T-cell (primary cell): ENCODE measurements around the gene RRAD. TPM values are rescaled to one million over a fixed set of nuclear protein-coding genes. Genes with fewer than 3 reads are reported as not detected.
A peak's percentile ranks its signal among the peaks of the same experiment; 100 is the strongest.

Experiments used
- ATAC-seq, 4 experiments: fragments of 200-7000 bp in 3 of 4; fragments of 150-1000 bp in 1 of 4; cut with Tn5 transposase; replicated peaks in 1 of 4; 1 replicate in 3 of 4; 2 replicates in 1 of 4; pipeline ENCODE4 v1.10.0; 2021; ENCODE audit warnings: moderate library complexity in 3 of 4, mild to moderate bottlenecking in 2 of 4, moderate number of reproducible peaks in 1 of 4
- CTCF ChIA-PET, 2 donors: fragments of 300-600 bp; sonication (Branson Sonifier 250); formaldehyde crosslinking; loops; one replicate each; lab custom pipeline; 2022; ENCODE audit warnings: antibody characterized with exemption in 2 of 2; lab: Charles Lee
- POLR2A ChIA-PET, 2 donors: fragments of 300-600 bp; sonication (Branson Sonifier 250); formaldehyde crosslinking; loops; one replicate each; lab custom pipeline; 2022; ENCODE audit warnings: antibody characterized with exemption in 2 of 2; lab: Charles Lee
- DNase-seq, 35 experiments: peaks; one replicate each; pipeline versions ENCODE4 v3.0.0 to v3.0.0-alpha.2; 2013 to 2023
- H3K27ac ChIP-seq: one replicate; pipeline ENCODE4 v1.5.1; 2013; ENCODE audit warnings: low read length
- H3K27me3 ChIP-seq, 2 experiments: replicated peaks in 1 of 2; 1 replicate in 1 of 2; 2 replicates in 1 of 2; pipeline versions ENCODE4 v1.6.1 to v1.7.0; 2013; ENCODE audit warnings: low read length in 1 of 2, mixed read lengths in 1 of 2; ENCODE audit not compliant: control insufficient read depth in 2 of 2, insufficient read depth in 2 of 2; ENCODE audit errors: extremely low read depth in 1 of 2
- H3K36me3 ChIP-seq, 2 donors: 1 replicate in 1 of 2; 2 replicates in 1 of 2; pipeline versions ENCODE4 v1.6.1 to v1.7.0; 2013; ENCODE audit warnings: low read length in 1 of 2; ENCODE audit not compliant: control insufficient read depth in 2 of 2, insufficient read depth in 1 of 2; ENCODE audit errors: extremely low read depth in 1 of 2
- H3K4me1 ChIP-seq, 2 experiments: 1 replicate in 1 of 2; 2 replicates in 1 of 2; pipeline versions ENCODE4 v1.6.1 to v1.7.0; 2013; ENCODE audit warnings: low read length in 2 of 2, mixed read lengths in 1 of 2; ENCODE audit not compliant: insufficient read depth in 2 of 2, control insufficient read depth in 1 of 2; ENCODE audit errors: extremely low read depth in 1 of 2
- H3K4me3 ChIP-seq, 2 donors: 1 replicate in 1 of 2; 2 replicates in 1 of 2; pipeline versions ENCODE4 v1.5.1 to v1.7.0; 2013; ENCODE audit warnings: mild to moderate bottlenecking in 2 of 2, low read length in 1 of 2, moderate library complexity in 1 of 2; ENCODE audit not compliant: control insufficient read depth in 1 of 2; ENCODE audit errors: extremely low read depth in 1 of 2
- H3K9me3 ChIP-seq: 2 replicates; pipeline ENCODE4 v1.7.0; 2013
- H3K27ac Mint-ChIP-seq, 2 donors: one replicate each; pipeline ENCODE4 v1.8.0; 2020 to 2021; ENCODE audit warnings: mild to moderate bottlenecking in 2 of 2, mixed read lengths in 2 of 2
- H3K27me3 Mint-ChIP-seq, 2 donors: one replicate each; pipeline ENCODE4 v1.8.0; 2021 to 2022; ENCODE audit warnings: mixed read lengths in 2 of 2
- H3K36me3 Mint-ChIP-seq: one replicate; pipeline ENCODE4 v1.8.0; 2021; ENCODE audit warnings: mixed read lengths
- H3K4me1 Mint-ChIP-seq, 3 donors: one replicate each; pipeline ENCODE4 v1.8.0; 2020 to 2022; ENCODE audit warnings: mixed read lengths in 3 of 3, mild to moderate bottlenecking in 1 of 3
- H3K4me3 Mint-ChIP-seq, 3 donors: one replicate each; pipeline ENCODE4 v1.8.0; 2020 to 2022; ENCODE audit warnings: mild to moderate bottlenecking in 3 of 3, mixed read lengths in 3 of 3, moderate library complexity in 3 of 3
- H3K9me3 Mint-ChIP-seq, 3 donors: one replicate each; pipeline ENCODE4 v1.8.0; 2020 to 2022; ENCODE audit warnings: mixed read lengths in 3 of 3
- WGBS: methylation state at CpG from one replicate; pipeline ENCODE4 v1.1.5; 2013; ENCODE audit warnings: missing lambda C conversion rate; ENCODE audit not compliant: insufficient coverage; 5-methylcytosine and 5-hydroxymethylcytosine counted together
- total RNA-seq, 35 experiments: library from RNA in 6 of 35; stranded (reverse) in 6 of 35; fragments of 120-200 nt in 1 of 35; gene quantifications; one replicate each; pipeline versions ENCODE4 v1.2.1 to v1.2.4 and lab custom pipeline; 2013 to 2026

The RRAD gene
- total RNA-seq, 5 donors from 2014 or later (not counting 1 experiment from before 2014, with no cell fraction given): 0.28 to 1.1 (median 0.53) TPM; not detected in 1

- peaks cover 0 to 9% of the 10 kb centered on the region in 2 experiments for H3K4me1 ChIP-seq
- H3K4me3 Mint-ChIP-seq: no peak overlapping the region
- no peak overlapping the region for H3K4me3 ChIP-seq
- H3K36me3 ChIP-seq: no peaks in the 10 kb centered on the region
- no peak overlapping the region for H3K27ac ChIP-seq
- WGBS: 84% methylated on average over 3 of the region's 3 CpGs
- no peaks in the 10 kb centered on the region for H3K36me3 Mint-ChIP-seq
- H3K27me3 ChIP-seq: peaks cover 0 to 11% of the 10 kb centered on the region in 2 experiments
- H3K9me3 ChIP-seq: no peaks in the 10 kb centered on the region
- ChIA-PET CTCF (no interaction called here), POLR2A (no interaction called here)
- no peak for DNase-seq
- H3K4me1 Mint-ChIP-seq: peaks cover 8 to 11% (median 10%) of the 10 kb centered on the region in 3 donors
- H3K27me3 Mint-ChIP-seq: no peaks in the 10 kb centered on the region
- ATAC-seq: no peak
- no peaks in the 10 kb centered on the region for H3K9me3 Mint-ChIP-seq
- H3K27ac Mint-ChIP-seq: no peak overlapping the region
Measured at GRCh38 chr16:66908116-66908515, 17.2 kb downstream of the RRAD start.

GRCh38 chr16:66906916-66907836 is 18.2 kb downstream of the RRAD start:
- no peaks in the 10 kb centered on the region for H3K9me3 Mint-ChIP-seq
- Histone ChIP-seq H3K27ac (no peak overlapping the region), H3K4me3 (no peak overlapping the region), H3K36me3 (no peaks in the 10 kb centered on the region), H3K27me3 (peaks cover 0 to 6% of the 10 kb centered on the region in 2 experiments), H3K9me3 (no peaks in the 10 kb centered on the region), H3K4me1 (peaks cover 0 to 9% of the 10 kb centered on the region in 2 experiments)
- ChIA-PET POLR2A (no interaction called here), CTCF (interaction anchor here in 1 of 2 donors (0.6 kb wide), 1 partner anchor 525 kb away, joined by 5 read pairs; no protein-coding TSS in a partner anchor)
- WGBS: 70% methylated on average over 4 of the region's 7 CpGs
- no peaks in the 10 kb centered on the region for H3K36me3 Mint-ChIP-seq
- no peak overlapping the region for H3K27ac Mint-ChIP-seq
- H3K27me3 Mint-ChIP-seq: no peaks in the 10 kb centered on the region
- ATAC-seq (no peak), DNase-seq (no peak)
- H3K4me1 Mint-ChIP-seq: peaks cover 8 to 11% (median 10%) of the 10 kb centered on the region in 3 donors
- H3K4me3 Mint-ChIP-seq: no peak overlapping the region

DNA sequence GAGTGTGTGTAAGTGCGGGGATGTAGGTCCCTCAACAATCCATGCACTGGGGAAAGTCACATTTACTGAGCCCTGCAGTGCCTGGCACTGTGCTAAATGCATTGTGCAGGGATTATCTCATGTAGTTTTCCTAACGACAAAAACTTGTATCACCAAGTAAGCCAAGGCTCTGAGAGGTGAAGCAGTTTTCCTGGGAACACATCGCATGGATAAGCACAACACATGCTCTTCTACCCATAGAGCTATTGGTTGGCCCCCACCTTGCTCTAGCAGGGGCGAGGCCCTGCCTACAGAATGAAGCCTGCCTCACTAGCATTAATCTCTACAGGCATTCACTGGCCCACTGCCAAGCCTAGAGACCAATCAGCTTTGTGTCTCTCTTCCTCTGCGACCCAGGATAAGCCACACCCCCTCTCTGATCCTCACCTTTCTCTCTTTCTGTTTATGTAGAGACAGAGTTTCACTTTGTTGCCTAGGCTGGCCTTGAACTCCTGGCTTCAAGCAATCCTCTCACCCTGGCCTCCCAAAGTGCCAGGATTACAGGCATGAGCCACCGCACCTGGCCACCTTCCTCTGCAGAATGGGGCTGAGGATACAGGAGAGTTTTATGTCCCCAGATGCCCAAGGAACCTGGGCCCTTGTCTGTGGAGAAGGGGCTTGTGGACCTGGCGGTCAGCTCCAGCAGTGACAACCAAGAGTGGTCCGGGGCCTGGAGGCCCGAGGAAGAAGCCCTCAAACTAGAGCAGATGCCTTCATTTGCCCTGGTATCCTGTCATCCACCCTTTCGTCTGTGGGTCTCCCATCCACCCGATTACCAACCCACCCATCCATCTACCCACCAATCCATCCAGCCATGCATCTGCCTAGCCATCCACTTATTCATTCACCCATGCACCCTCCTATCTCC is 19.4 kb downstream of the RRAD start:
- Histone ChIP-seq H3K27ac (no peak overlapping the region), H3K36me3 (no peaks in the 10 kb centered on the region), H3K4me1 (peaks cover 0 to 9% of the 10 kb centered on the region in 2 experiments), H3K4me3 (no peak overlapping the region), H3K9me3 (no peaks in the 10 kb centered on the region), H3K27me3 (no peaks in the 10 kb centered on the region)
- 83% methylated on average over 6 of the region's 11 CpGs for WGBS
- ChIA-PET POLR2A (no interaction called here), CTCF (interaction anchor here in 1 of 2 donors (0.6 kb wide), 2 partner anchors 122 to 526 kb away, joined by 3 to 5 read pairs; no protein-coding TSS in a partner anchor)
- no peaks in the 10 kb centered on the region for H3K9me3 Mint-ChIP-seq
- peaks cover 8 to 11% (median 10%) of the 10 kb centered on the region in 3 donors for H3K4me1 Mint-ChIP-seq
- peak overlapping the region in 1 of 2 donors; percentile 7 for H3K27ac Mint-ChIP-seq
- DNase-seq (peak in 30 of 35 experiments; percentile 16 to 54 (median 28)), ATAC-seq (peak; percentile 40 to 84 (median 52))
- no peaks in the 10 kb centered on the region for H3K27me3 Mint-ChIP-seq
- H3K36me3 Mint-ChIP-seq: no peaks in the 10 kb centered on the region
- peak overlapping the region in 1 of 3 donors; percentile 1 for H3K4me3 Mint-ChIP-seq

DNA sequence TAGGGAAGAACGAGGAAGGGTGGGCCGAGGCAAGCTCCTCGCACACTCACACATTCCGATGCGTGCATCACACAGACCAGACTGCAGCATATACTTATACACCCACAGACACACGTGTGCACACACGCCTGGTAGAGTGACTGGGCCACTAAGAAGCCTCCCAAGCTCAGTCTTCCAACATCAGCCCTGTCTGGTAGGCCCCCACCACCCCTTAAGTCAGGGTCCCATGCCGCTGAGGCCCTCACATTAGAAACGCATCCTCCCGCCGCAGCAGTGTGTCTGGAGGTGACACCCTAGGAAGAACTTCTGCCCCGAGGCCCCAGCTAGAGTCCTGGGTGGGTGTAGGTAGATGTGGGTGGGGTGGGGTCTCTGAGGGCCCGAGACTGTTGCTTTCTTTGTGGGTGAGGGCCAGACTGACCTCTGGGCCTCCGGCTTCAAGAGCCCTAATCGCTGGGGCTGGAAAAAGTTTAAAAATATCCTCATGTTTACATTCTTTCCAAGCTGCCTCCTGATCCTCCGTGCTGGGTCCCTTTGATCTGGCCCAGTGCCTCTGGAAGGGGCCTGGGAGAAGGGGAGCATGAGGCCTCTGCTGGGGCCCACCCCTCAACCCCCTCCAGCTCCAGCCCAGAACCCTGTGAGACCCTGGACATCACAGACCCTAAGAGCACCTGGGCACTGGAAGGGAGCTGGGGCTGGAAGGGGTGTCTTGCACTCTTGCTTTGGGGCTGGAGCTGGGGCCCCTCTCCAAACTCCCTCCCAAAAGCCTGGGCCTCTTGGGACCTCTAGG is 20.3 kb downstream of the RRAD start:
- H3K27me3 ChIP-seq: no peaks in the 10 kb centered on the region
- DNase-seq (no peak), ATAC-seq (no peak)
- Mint-ChIP-seq H3K4me1 (peaks cover 8 to 11% (median 10%) of the 10 kb centered on the region in 3 donors), H3K27ac (no peak overlapping the region), H3K9me3 (no peaks in the 10 kb centered on the region), H3K4me3 (no peak overlapping the region), H3K27me3 (no peaks in the 10 kb centered on the region), H3K36me3 (no peaks in the 10 kb centered on the region)
- no peaks in the 10 kb centered on the region for H3K36me3 ChIP-seq
- no peaks in the 10 kb centered on the region for H3K9me3 ChIP-seq
- 83% methylated on average over 7 of the region's 16 CpGs for WGBS
- H3K4me1 ChIP-seq: peaks cover 0 to 9% of the 10 kb centered on the region in 2 experiments
- ChIA-PET CTCF (interaction anchor here in 1 of 2 donors (0.6 kb wide), 1 partner anchor 123 kb away, joined by 3 read pairs; no protein-coding TSS in a partner anchor), POLR2A (interaction anchor here in 1 of 2 donors (0.6 kb wide), 1 partner anchor 511 kb away, joined by 3 read pairs; the partner anchor contains the start of gene ZDHHC1)
- H3K27ac ChIP-seq: no peak overlapping the region
- H3K4me3 ChIP-seq: no peak overlapping the region

DNA sequence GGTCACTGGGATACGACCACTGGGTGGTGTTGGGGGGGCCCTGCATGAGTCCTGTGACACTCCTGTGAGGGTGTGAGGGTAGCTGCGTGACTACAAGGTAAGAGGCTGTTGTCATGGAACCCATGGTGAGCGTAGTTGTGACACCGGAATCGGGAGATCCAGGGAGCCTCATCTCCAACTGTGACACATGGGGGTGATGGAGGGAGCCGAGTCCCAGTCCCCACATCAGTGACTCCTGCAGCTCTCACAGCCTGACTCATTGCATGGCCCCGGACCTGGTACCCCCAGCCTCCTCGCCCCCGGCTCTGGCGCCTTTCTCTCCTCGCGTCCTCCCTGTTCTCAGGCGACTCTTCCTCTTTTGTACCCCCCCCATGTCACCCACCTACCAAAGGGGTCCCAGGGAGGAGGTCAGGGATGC is 20.9 kb downstream of the RRAD start:
- Mint-ChIP-seq H3K4me1 (peaks cover 8 to 11% (median 10%) of the 10 kb centered on the region in 3 donors), H3K9me3 (no peaks in the 10 kb centered on the region), H3K36me3 (no peaks in the 10 kb centered on the region), H3K27ac (no peak overlapping the region), H3K27me3 (no peaks in the 10 kb centered on the region), H3K4me3 (no peak overlapping the region)
- no peak for DNase-seq
- no peak overlapping the region for H3K27ac ChIP-seq
- ChIA-PET CTCF (no interaction called here), POLR2A (interaction anchor here in 1 of 2 donors (0.6 kb wide), 1 partner anchor 512 kb away, joined by 3 read pairs; the partner anchor contains the start of gene ZDHHC1)
- no peaks in the 10 kb centered on the region for H3K27me3 ChIP-seq
- H3K4me3 ChIP-seq: no peak overlapping the region
- no peak for ATAC-seq
- no peaks in the 10 kb centered on the region for H3K9me3 ChIP-seq
- WGBS: 100% methylated on average over 2 of the region's 13 CpGs
- H3K36me3 ChIP-seq: no peaks in the 10 kb centered on the region
- H3K4me1 ChIP-seq: peaks cover 0 to 9% of the 10 kb centered on the region in 2 experiments
